VCaP (cell line): ENCODE results near the gene ALKBH5.
A peak's percentile ranks its signal among the peaks of the same experiment; 100 is the strongest.

Source experiments
- H3K27ac ChIP-seq: fragments of 450-650 bp; 2 replicates; pipeline ENCODE4 v1.5.1; 2017
- TF ChIP-seq, protein P1 (sequence below): fragments of 450-650 bp; conservative IDR thresholded peaks from 2 replicates; pipeline ENCODE4 v1.5.1; 2017; ENCODE audit warnings: mild to moderate bottlenecking, moderate library complexity

The ALKBH5 gene

DNA sequence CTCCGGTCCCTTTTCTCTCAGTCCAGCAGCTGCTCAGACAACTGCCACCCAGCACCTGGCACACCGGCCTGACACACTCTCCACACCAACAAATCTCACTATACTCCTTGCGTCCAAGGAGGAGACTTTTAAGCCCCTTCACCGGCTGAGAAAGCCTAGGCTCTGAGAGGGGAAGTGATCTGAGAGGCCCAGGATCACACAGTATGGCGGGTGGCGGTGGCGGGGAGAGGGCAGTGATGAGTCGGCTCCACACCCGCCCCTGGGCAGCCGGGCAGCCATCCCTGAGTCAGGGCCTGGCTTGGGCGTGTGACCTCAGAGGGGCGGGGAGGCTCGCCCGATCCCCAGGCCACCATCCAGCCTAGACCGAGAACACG, 74.3 kb downstream of the ALKBH5 start:
- peak overlapping the region; percentile 91 for H3K27ac ChIP-seq

DNA sequence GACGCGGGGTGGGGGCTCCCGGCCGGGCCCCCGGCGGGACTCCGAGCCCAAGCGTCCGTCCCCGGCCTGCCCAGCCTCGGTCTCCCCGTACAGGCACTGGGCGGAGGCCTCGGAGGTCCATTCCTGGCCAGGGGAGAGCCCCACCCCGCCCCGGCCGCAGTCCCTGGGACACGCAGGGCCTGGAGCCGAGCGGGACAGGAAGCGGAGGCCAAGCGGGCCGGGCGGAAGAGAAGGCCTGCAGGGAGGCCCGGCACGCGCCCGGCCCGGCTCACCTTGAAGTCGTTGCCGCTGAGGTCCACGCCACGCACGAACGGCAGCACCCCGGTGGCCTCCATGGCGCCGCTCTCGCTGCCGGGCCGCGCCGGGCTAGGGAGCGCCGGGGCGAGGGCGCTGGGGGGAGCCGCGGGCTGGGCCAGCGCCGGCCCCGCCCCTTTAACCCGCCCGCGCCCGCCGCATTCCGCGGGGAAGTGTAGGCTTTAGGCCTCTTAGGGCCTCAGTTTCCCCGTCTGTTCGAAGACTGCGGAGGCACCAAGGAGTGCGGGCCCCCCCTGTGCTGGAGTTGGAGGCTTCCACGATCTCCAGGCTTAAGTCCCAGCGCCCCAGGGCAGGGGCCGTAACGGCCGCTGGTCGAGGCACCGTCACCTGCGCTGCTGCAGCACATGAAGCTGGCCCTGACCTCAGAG, 74.9 kb downstream of the ALKBH5 start, which contains the start of gene FLII:
Gene FLII, minus strand, starts transcription at position 383 of the 683 bp plus-strand sequence. Its CDS starts 48 bp downstream, at position 335.
- TF ChIP-seq, protein P1, sequence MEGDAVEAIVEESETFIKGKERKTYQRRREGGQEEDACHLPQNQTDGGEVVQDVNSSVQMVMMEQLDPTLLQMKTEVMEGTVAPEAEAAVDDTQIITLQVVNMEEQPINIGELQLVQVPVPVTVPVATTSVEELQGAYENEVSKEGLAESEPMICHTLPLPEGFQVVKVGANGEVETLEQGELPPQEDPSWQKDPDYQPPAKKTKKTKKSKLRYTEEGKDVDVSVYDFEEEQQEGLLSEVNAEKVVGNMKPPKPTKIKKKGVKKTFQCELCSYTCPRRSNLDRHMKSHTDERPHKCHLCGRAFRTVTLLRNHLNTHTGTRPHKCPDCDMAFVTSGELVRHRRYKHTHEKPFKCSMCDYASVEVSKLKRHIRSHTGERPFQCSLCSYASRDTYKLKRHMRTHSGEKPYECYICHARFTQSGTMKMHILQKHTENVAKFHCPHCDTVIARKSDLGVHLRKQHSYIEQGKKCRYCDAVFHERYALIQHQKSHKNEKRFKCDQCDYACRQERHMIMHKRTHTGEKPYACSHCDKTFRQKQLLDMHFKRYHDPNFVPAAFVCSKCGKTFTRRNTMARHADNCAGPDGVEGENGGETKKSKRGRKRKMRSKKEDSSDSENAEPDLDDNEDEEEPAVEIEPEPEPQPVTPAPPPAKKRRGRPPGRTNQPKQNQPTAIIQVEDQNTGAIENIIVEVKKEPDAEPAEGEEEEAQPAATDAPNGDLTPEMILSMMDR = no peak
- peak within 1 kb of the TSS; percentile 91 for H3K27ac ChIP-seq

More for the DNA sequence above, 74.3 kb downstream of the ALKBH5 start:
- TF ChIP-seq, protein P1 = no peak
